NCI-H146 treated with DMSO at 0.1 percent for 48 hours (cell line): Measurements from ENCODE around the gene CTPS2.
A peak's percentile ranks its signal among the peaks of the same experiment; 100 is the strongest.

Source experiments
- DNase-seq: peaks from one replicate; lab custom pipeline; 2025; ENCODE audit not compliant: unreplicated experiment; lab: John Stamatoyannopoulos, UW

Gene CTPS2

DNA sequence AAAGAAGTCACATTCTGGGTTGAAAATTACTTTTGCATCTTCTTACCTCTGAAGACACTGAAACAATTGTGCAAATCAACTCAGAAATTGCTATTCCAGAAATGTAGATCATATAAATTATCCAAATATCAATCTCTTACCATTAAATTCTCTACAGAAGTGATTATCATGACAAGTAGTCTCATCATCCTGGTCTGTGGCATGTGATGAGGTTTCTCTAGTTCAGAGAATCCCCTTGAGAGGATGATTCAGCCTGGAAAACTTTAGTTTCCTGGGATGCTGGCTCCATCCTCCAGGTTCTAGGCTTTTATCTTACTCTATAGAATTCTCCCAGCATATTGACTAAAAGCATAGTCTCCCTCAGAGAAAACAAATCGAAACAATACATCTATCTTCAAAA is 138.7 kb downstream of the CTPS2 start:
- DNase-seq, result no peak

DNA sequence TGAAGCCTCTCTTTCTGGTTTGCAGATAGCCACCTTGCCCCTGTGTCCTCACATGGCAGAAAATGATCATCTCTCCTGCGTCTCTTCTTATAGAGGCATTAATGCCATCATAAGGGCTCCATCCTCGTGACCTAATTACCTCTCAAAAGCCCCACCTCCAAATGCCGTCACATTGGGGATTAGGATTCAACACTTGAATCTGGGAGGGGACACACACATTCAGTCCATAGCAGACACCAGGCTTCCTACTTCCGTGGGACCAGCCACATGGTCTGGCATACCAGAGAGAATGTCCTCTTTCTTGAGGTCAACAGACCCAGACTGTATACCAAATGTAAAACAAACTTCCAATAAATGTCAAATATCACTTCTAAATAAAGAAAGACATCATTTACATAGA is 144.8 kb downstream of the CTPS2 start:
- no peak for DNase-seq

DNA sequence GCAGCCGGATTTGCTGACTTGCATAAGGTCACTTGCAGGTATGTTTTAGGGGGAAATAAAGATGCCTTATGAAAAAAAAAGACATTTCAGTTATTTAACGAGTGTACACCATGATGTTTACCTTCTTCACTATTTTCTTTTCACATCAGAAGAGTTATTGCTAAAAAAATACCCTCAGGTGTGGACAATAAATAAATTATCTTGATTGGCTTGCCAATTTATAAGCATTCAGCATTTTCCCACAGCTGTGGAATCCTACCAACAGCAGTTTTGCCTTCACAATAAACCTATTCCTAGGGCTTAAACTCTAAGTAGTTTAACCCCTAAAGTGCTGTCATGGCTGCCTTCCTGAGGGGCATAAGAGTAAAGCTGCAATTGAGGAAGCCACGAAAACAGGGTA is 145.9 kb downstream of the CTPS2 start:
- DNase-seq, result no peak

GRCh38 chrX:16560173-16560572 is 152.3 kb downstream of the CTPS2 start:
- DNase-seq, result no peak

- peak; percentile 74 for DNase-seq
Observed at GRCh38 chrX:16559206-16559619, 153.3 kb downstream of the CTPS2 start.

DNA sequence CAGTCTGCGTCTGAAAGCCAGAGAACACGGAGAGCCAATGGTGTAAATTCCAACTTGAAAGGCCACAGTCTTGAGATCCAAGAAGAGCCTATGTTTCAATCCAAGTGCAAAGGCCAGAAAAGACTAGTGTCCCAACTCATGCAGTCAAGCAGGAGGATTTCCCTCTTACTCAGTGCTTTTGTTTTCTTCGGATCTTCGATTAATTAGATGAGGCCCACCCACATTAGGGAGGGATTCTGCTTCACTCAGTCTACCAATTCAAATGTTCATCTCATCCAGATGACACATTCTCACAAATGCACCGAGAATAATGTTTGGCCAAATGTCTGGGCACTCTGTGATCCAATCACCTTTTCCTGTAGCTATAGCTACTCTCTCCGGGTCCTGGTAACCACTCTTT is 154.0 kb downstream of the CTPS2 start:
- no peak for DNase-seq

DNA sequence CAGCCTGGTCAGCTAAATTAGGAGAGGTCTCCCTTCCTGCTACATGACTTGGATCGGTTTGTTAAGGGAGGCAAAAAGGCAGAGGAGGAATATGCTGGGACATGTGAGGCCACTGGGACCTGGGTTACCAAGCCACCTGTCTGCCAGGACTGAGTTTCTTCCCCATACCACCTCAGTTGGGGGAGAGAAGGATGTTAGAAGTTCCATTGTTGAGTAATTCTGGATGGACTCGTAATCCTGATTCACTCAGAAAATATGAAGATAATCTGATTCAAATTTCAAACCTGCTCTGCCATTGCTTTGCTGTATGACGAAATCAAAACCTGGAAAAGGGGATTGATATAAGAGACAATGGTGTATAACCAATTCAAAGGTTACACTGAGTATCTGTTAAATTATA is 159.9 kb downstream of the CTPS2 start:
- no peak for DNase-seq

DNA sequence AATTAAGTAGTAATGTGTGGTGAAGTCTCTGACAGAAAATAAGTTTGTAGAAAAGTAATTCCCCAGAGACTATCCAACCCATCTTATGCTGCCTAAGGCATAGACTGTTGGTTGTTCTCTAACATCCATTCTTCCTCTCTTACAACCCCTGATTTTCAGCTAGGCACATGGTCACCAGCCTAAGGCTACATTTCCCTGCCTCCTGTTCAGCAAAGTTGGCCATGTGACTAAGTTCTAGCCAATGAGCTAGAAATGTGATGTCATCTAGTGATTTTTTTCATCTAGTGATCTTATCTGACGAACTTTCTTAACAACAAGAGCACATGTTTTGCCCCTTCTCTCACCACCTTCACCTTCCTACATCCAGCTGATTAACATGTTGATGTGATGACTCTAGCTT is 164.8 kb downstream of the CTPS2 start:
- no peak for DNase-seq

DNA sequence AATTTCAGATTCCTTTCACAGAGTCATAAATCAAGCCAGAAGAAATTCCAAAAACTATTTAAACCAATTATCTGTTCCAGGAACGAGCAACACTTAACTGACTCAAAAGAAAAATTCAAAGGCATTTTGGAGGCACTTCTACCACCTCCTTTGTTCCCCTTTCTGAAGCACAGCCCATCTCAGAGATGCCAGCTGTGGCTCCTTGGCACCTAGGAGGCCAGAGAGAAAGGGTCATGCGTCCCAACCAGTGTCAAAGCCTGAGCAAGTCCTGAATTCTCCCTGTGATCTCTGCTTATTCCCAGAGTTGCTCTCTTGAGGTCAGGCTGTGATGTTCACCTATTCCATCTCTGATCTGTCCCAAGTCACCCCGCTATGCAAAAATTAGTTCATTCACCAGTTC is 167.5 kb downstream of the CTPS2 start:
- DNase-seq, result no peak
